Retinal pigment epithelial cell (primary cell): ENCODE measurements around the gene PRL.

ENCODE experiments used
- DNase-seq: peaks from one replicate; pipeline ENCODE4 v3.0.0-alpha.2; 2010; ENCODE audit warnings: low read depth
- H3K4me3 ChIP-seq: 2 replicates; pipeline ENCODE4 v1.5.1; 2011; ENCODE audit warnings: mild to moderate bottlenecking, low read length, control low read depth, moderate library complexity
- TF ChIP-seq, protein P1 (sequence below): conservative IDR thresholded peaks from 2 replicates; pipeline ENCODE4 v1.5.1; 2011; ENCODE audit warnings: low read depth, low read length, control low read depth, inconsistent platforms

Gene PRL

DNA sequence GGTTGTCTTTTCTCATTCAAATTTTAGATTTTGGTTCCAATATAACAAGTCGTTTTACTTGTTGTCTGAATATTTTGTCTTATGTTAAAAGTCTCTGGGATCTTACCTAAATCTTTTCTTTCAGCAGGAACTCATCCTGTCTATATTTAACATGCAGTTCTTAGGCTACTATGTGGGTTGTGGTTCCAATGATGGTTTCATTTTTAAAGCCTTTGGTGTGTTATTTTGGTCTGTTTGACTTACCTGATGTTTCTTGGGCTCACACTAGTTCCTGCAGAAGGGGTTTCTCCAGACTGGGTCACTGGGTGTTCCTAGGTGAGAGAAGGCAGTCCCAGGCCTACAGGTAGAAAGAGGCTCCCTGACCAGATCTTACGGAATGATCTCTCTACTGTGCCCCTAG, 17.4 kb downstream of the PRL start:
- TF ChIP-seq, protein P1, sequence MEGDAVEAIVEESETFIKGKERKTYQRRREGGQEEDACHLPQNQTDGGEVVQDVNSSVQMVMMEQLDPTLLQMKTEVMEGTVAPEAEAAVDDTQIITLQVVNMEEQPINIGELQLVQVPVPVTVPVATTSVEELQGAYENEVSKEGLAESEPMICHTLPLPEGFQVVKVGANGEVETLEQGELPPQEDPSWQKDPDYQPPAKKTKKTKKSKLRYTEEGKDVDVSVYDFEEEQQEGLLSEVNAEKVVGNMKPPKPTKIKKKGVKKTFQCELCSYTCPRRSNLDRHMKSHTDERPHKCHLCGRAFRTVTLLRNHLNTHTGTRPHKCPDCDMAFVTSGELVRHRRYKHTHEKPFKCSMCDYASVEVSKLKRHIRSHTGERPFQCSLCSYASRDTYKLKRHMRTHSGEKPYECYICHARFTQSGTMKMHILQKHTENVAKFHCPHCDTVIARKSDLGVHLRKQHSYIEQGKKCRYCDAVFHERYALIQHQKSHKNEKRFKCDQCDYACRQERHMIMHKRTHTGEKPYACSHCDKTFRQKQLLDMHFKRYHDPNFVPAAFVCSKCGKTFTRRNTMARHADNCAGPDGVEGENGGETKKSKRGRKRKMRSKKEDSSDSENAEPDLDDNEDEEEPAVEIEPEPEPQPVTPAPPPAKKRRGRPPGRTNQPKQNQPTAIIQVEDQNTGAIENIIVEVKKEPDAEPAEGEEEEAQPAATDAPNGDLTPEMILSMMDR: no peak
- no peak for DNase-seq
- no peak overlapping the region for H3K4me3 ChIP-seq

DNA sequence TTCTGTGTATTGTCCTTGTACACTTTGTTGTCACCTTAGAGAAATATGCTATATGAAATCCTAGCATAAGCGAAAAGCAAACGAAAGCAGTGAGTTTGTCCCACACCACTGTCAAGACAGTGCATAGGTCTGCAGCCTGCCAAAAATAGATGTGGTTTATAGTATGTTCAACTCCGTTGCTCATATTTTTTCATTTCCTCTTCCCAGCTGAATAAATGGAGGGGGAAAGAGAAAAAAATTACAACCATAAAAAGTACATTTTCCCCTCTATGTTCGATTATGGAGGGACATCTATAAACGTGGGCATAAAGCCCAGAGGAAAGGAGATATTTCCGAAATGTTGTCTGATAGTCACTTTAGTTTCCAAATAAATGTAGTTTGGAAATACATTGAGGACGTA, 25.8 kb downstream of the PRL start:
- no peak overlapping the region for H3K4me3 ChIP-seq
- TF ChIP-seq, protein P1: no peak
- no peak for DNase-seq

DNA sequence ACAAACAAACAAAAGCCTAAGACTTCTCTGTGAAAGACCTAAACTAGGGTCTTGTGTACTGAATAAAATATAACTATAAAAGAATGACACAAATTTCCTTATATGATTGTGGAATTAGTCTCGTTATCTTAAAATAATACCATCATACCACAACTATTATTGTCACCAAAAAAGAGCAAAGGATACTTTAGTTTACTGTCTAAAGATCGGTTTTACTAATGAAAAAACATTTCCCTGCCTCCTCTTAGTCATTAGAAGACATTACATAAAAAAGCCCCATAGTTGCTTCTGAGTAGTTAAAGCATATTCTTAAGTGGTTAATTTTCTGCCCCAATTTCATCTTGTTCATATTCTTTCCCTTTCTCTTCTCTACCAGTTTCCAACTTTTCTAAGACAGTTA, 33.1 kb downstream of the PRL start:
- H3K4me3 ChIP-seq: no peak overlapping the region
- no peak for DNase-seq
- TF ChIP-seq, protein P1: no peak

DNA sequence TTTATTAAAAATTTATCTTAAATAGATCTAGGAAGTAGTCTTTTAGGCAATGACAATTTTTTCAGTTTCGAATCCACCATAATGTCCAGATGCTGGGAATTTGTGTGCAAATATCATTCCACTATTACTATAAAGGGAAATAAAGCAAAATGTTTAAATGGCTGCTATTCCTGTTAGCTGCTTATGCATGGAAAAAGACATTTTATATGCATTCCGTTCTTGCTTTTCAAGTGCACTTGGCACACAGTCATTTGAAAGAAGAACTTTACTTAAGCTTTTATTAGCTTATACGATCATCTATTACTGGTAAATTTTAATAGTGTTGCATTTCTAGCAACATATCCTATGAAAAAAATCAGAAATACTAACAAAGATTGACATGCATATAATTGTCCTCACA, 42.0 kb downstream of the PRL start:
- TF ChIP-seq, protein P1: no peak
- H3K4me3 ChIP-seq: no peak overlapping the region
- no peak for DNase-seq

DNA sequence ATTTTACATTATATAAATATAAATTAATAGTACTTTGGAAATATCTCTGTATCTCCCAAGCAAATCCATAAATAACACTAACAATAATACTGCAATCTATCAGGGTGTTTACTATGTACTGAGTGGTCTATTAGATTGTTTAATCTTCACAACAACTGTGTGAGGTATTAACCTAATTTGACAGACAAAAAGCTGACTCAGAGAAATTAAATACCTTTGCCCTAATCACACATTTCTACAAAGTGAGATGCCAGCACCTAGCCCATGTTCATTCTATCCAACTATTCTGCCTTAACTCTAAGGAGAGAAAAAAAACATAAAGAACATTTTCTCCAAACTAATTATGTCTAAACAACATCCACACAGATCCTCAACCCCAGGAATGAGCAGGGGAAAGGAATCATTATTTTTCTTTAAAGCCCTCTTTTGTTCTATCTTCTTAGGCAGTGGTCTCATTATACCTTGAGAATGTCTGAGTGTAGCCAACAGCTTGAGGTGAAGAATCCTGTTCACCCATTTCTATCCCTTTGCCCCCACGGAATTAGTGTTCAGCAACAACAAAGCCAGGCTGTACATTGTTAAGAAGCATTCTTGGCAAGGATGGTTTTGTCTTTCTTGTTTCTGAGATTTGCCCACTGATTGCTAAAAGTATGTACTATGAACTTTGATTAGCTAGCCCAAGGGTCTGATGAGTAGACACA, 42.7 kb downstream of the PRL start:
- peak; percentile 55 for DNase-seq
- H3K4me3 ChIP-seq: no peak overlapping the region
- TF ChIP-seq, protein P1: no peak

DNA sequence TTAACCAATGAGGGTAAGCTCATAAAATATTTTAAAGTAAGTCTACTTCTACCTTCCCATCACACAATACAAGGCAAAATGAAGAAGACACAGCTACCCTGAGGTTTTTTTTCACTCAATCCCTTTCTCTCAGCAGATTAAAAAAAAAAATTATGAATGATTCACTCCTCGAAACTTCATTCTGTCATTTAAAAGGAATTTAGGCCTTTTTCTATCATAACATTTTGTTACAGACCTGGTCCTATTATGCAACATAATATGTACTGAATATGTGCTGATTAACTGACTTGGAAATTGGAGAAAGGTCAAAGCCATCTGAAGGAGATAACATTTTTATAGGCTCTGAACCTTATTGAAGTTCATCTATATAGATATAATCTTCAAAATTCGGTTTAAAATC, 45.5 kb downstream of the PRL start:
- TF ChIP-seq, protein P1: no peak
- H3K4me3 ChIP-seq: no peak overlapping the region
- no peak for DNase-seq

DNA sequence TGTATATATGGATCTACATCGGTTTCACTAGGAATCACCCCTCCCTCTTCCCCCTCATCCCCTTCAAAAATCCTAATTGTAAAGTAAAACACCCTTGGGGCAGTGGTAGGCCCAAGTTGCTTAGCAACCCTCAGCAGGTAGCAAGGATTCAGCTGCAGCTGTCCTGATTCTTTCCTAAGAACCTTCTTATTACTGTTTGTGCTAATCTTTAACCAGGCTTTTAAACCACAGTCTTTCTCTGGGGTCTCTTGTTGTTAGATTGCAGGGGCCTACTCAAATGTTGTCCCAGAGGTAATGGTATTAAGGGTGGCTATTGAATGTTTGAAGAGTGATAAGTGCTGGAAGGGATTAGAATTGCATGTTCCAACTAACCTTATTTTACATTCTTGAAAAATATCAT, 46.4 kb downstream of the PRL start:
- no peak overlapping the region for H3K4me3 ChIP-seq

More for the DNA sequence above, 46.4 kb downstream of the PRL start:
- TF ChIP-seq, protein P1: no peak
- DNase-seq: no peak
